Measurements from ENCODE around the gene CNR1.

GRCh38 chr6:88114838-88115237, 51.3 kb downstream of the CNR1 start:
- TF ChIP-seq CTCF (conservative IDR thresholded peaks at IDR 0.05; ENCODE audit: low read depth, low read length) (no peak), ELK1 (IDR thresholded peaks at IDR 0.05; ENCODE audit: borderline replicate concordance, low read depth, low read length) (no peak), CHD1 (IDR thresholded peaks at IDR 0.05; ENCODE audit: low read depth, low read length) (no peak), MAZ (IDR thresholded peaks at IDR 0.05; ENCODE audit: borderline replicate concordance, low read depth, low read length) (no peak), POLR2A (IDR thresholded peaks at IDR 0.05; ENCODE audit: low read depth, low read length) (no peak), USF2 (IDR thresholded peaks at IDR 0.05; ENCODE audit: low read depth, low read length) (no peak), RAD21 (IDR thresholded peaks at IDR 0.05; ENCODE audit: low read length) (no peak), MXI1 (IDR thresholded peaks at IDR 0.05; ENCODE audit: borderline replicate concordance, low read depth, low read length) (no peak), NFE2L2 (IDR thresholded peaks at IDR 0.05; ENCODE audit: low read depth, low read length) (no peak), CEBPB (IDR thresholded peaks at IDR 0.05; ENCODE audit: low read depth, low read length) (no peak), RCOR1 (IDR thresholded peaks at IDR 0.05; ENCODE audit: insufficient replicate concordance, low read length) (no peak)
